Esophagus muscularis mucosa (tissue), 4 donors: ENCODE data around the gene MRFAP1L1.

Experiments used
- EP300 ChIP-seq: sonication (generic); formaldehyde crosslinking; IDR thresholded peaks from one replicate; pipeline ENCODE4 v1.6.1; 2017; ENCODE audit warnings: antibody characterized with exemption
- POLR2A ChIP-seq: fragments of 450-650 bp; IDR thresholded peaks from one replicate; pipeline ENCODE4 v1.6.1; 2017; ENCODE audit warnings: antibody characterized with exemption, moderate library complexity, mild to moderate bottlenecking, low read depth
- POLR2AphosphoS5 ChIP-seq, 2 donors: sonication (generic); formaldehyde crosslinking; IDR thresholded peaks; one replicate each; pipeline ENCODE4 v1.6.1; 2017; ENCODE audit warnings: antibody characterized with exemption in 2 of 2
- TF ChIP-seq, protein P1 (sequence below), 3 experiments: fragments of 200-600 bp in 2 of 3; fragments of 450-650 bp in 1 of 3; sonication (generic) in 2 of 3; IDR thresholded peaks; one replicate each; pipeline ENCODE4 v1.5.1; 2017 to 2019; ENCODE audit warnings: antibody characterized with exemption in 3 of 3, mild to moderate bottlenecking in 2 of 3, moderate library complexity in 1 of 3

DNA sequence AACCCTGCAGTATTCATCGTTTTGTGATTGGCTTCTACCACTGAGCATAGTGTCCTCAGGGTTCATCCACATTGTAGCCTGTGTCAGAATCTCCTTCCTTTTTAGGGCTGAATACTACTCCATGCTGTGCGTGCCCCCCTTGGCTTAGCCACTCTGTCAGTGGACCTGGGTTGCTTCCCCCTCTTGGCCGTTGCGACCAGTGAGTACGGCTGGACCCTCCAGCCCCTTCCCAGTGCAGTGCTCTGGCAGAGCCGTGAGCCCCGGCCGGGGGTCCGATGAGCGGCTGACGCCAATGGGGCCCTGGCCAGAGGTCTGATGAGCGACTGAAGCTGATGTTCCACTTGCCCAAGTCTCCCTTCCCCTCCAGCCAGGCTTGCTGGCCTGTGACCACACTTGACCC, 13.2 kb upstream of the MRFAP1L1 start:
- TF ChIP-seq POLR2A (no peak), EP300 (no peak), POLR2AphosphoS5 (IDR thresholded peaks at IDR 0.05) (no peak)
- TF ChIP-seq, protein P1, sequence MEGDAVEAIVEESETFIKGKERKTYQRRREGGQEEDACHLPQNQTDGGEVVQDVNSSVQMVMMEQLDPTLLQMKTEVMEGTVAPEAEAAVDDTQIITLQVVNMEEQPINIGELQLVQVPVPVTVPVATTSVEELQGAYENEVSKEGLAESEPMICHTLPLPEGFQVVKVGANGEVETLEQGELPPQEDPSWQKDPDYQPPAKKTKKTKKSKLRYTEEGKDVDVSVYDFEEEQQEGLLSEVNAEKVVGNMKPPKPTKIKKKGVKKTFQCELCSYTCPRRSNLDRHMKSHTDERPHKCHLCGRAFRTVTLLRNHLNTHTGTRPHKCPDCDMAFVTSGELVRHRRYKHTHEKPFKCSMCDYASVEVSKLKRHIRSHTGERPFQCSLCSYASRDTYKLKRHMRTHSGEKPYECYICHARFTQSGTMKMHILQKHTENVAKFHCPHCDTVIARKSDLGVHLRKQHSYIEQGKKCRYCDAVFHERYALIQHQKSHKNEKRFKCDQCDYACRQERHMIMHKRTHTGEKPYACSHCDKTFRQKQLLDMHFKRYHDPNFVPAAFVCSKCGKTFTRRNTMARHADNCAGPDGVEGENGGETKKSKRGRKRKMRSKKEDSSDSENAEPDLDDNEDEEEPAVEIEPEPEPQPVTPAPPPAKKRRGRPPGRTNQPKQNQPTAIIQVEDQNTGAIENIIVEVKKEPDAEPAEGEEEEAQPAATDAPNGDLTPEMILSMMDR (IDR thresholded peaks at IDR 0.05): no peak
